Mesangial cell (primary cell): ENCODE measurements around the gene AP2A1. TPM values are rescaled to one million over a fixed set of nuclear protein-coding genes. Genes with fewer than 3 reads are reported as not detected.

Source experiments
- total RNA-seq: library from RNA; depleted of rRNA; stranded (reverse); fragments of >200 nt; gene quantifications from 2 replicates; pipeline ENCODE4 v1.2.3, GENCODE V29; 2015

The AP2A1 gene
- total RNA-seq, result 149 and 166 TPM in 2 replicates

GRCh38 chr19:49766930-49767299 is at the start of gene AP2A1:
Gene AP2A1 (plus strand): TSS chr19:49767001. CDS start chr19:49767134, 133 bp downstream.

GRCh38 chr19:49763230-49763629 is 3.6 kb upstream of the AP2A1 start, which contains the start of gene TSKS:
Gene TSKS (minus strand): TSS chr19:49763306. CDS start chr19:49763247, 59 bp downstream.

GRCh38 chr19:49812997-49813861 is 46.4 kb downstream of the AP2A1 start, which contains the start of gene FUZ:
Gene FUZ (minus strand): TSS chr19:49813292. CDS start chr19:49813106, 186 bp downstream.

GRCh38 chr19:49817964-49818648 is 51.3 kb downstream of the AP2A1 start, which contains the start of gene MED25:
Gene MED25 (plus strand): TSS chr19:49818289. CDS start chr19:49818342, 53 bp downstream.

DNA sequence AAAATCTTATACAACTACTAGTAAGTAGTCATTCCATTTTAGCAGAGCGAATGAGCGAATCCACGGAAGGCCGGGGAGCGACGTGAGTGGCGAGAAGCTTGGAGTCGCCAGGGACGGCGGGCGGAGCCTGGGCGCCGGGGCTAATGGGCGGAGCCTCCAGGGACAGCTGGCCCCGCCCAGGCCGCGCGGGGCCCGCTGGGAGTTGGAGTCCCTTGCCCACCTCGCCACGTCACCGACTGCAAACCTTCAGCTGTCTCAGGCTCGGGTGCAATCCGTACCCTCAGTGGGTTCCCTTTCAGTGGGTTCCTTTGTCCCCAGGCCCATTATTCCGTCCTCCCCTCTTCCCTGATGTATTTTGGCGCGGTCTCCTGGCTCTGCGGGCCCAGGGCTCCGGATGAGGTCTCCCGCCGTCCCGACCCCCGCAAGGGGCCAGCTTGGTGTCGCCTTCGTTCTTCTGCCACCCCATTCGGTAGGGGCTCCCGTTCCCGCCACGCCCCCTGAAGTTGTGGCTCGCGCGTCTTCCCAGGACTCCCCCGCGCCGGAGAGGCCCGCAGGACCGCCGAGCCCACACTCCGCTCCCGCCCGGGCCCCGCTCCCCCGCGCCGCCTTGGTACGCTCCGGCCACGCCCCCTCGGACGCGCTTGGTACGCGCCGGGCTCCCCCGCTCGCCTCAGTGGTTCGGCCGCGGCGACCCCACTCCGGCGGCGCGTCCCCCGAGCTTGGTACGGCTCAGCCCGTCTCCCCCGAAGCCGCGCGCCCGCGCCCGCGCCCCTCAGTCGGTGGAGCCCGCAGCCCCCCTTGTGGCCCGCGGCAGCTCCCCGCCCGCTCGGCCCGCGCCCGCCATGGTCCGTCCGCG is 83.9 kb downstream of the AP2A1 start, which contains the start of gene PTOV1:
Gene PTOV1 (plus strand): TSS at position 673 of the 856 bp plus-strand sequence.

Other genes with a start within 250 kb of the AP2A1 start
- gene RCN3, start 239.0 kb upstream of the AP2A1 start, total RNA-seq, result 88.3 and 94.6 TPM in 2 replicates
- gene NOSIP, start 186.4 kb upstream of the AP2A1 start, total RNA-seq, result 135 and 207 TPM in 2 replicates
- 0.16 and 1.1 TPM in 2 replicates for gene PRRG2, start 185.7 kb upstream of the AP2A1 start, total RNA-seq
- 12.1 and 15.8 TPM in 2 replicates for gene PRR12, start 175.8 kb upstream of the AP2A1 start, total RNA-seq
- 71.7 and 112 TPM in 2 replicates for gene RRAS, start 126.9 kb upstream of the AP2A1 start, total RNA-seq
- gene SCAF1, start 124.8 kb upstream of the AP2A1 start, total RNA-seq, result 39.8 and 41.7 TPM in 2 replicates
- gene IRF3, start 101.1 kb upstream of the AP2A1 start, total RNA-seq, result 86.6 and 127 TPM in 2 replicates
- 20.0 and 67.8 TPM in 2 replicates for gene BCL2L12, start 101.1 kb upstream of the AP2A1 start, total RNA-seq
- gene PRMT1, start 89.7 kb upstream of the AP2A1 start, total RNA-seq, result 222 and 459 TPM in 2 replicates
- 0.38 and 0.49 TPM in 2 replicates for gene ADM5, start 77.4 kb upstream of the AP2A1 start, total RNA-seq
- 4.4 and 30.8 TPM in 2 replicates for gene CPT1C, start 75.9 kb upstream of the AP2A1 start, total RNA-seq
- not detected in 2 replicates for gene TSKS, start 3.7 kb upstream of the AP2A1 start, total RNA-seq
- 22.3 and 33.6 TPM in 2 replicates for gene FUZ, start 46.3 kb downstream of the AP2A1 start, total RNA-seq
- gene MED25, start 51.3 kb downstream of the AP2A1 start, total RNA-seq, result 36.0 and 48.4 TPM in 2 replicates
- 106 and 159 TPM in 2 replicates for gene PTOV1, start 84.2 kb downstream of the AP2A1 start, total RNA-seq
- 47.2 and 60.3 TPM in 2 replicates for gene PNKP, start 100.6 kb downstream of the AP2A1 start, total RNA-seq
- gene AKT1S1, start 110.4 kb downstream of the AP2A1 start, total RNA-seq, result 36.3 and 38.9 TPM in 2 replicates
- 24.3 and 39.8 TPM in 2 replicates for gene TBC1D17, start 110.7 kb downstream of the AP2A1 start, total RNA-seq
- 2.3 and 4.4 TPM in 2 replicates for gene IL4I1, start 129.9 kb downstream of the AP2A1 start, total RNA-seq
- gene ATF5, start 162.2 kb downstream of the AP2A1 start, total RNA-seq, result 9.9 and 11.8 TPM in 2 replicates
- 43.6 and 92.2 TPM in 2 replicates for gene NUP62, start 162.5 kb downstream of the AP2A1 start, total RNA-seq
- not detected in 2 replicates for gene SIGLEC11, start 194.2 kb downstream of the AP2A1 start, total RNA-seq